Activated naive CD8-positive, alpha-beta T cell treated with anti-CD3 and anti-CD28 coated beads, Interleukin-2, amount 50 U/mL, for 24 hours (primary cell): ENCODE results near the gene ZBTB33.

ENCODE experiments used
- ATAC-seq: fragments of 150-1000 bp; cut with Tn5 transposase; one replicate; pipeline ENCODE4 v1.10.0; 2021
- DNase-seq: peaks from one replicate; pipeline ENCODE4 v3.0.0; 2021
- H3K27ac Mint-ChIP-seq: one replicate; pipeline ENCODE4 v1.8.0; 2021; ENCODE audit warnings: mild to moderate bottlenecking, mixed read lengths
- H3K27me3 Mint-ChIP-seq: one replicate; pipeline ENCODE4 v1.8.0; 2021; ENCODE audit warnings: mixed read lengths
- H3K36me3 Mint-ChIP-seq: one replicate; pipeline ENCODE4 v1.8.0; 2021; ENCODE audit warnings: low read depth, mixed read lengths
- H3K4me1 Mint-ChIP-seq: one replicate; pipeline ENCODE4 v1.8.0; 2021; ENCODE audit warnings: mixed read lengths
- H3K4me3 Mint-ChIP-seq: one replicate; pipeline ENCODE4 v1.8.0; 2021; ENCODE audit warnings: mild to moderate bottlenecking, moderate library complexity, mixed read lengths
- H3K9me3 Mint-ChIP-seq: one replicate; pipeline ENCODE4 v1.8.0; 2021; ENCODE audit warnings: mixed read lengths

The ZBTB33 gene

GRCh38 chrX:120244735-120245498 lies 5.7 kb upstream of the ZBTB33 start:
- Mint-ChIP-seq H3K4me1 (peaks cover 19% of the 10 kb centered on the region), H3K27me3 (no peaks in the 10 kb centered on the region), H3K27ac (peak overlapping the region; percentile 88), H3K9me3 (no peaks in the 10 kb centered on the region), H3K36me3 (no peaks in the 10 kb centered on the region), H3K4me3 (peak overlapping the region; percentile 95)
- DNase-seq (peak; percentile 55), ATAC-seq (peak; percentile 92)

DNA sequence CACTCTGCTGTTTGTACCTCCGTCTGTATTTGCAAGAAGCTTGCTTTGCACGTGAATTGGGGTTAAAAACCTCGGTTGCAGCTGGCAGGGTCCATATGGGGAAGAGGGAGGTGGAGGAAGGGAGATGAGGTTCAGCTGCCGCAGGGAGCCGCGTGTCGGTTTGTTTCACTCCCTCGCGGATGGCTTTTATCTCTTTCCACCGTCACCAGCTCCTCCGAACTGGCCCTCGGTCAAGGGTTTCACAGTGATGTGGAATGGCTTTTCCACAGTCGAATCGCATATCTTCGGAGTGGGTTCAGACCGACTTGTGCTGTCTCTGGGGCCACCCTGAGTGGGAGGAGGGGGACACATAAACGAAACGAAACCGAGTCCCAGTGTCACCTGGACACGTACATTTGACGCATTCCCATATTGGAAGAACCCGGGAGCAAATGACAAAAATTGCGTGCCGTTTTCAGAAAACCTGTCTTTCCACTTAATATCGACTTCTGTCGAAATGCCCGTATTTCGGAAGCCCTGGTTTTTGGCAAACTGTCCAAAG lies 929 bp downstream of the ZBTB33 start:
- H3K4me3 Mint-ChIP-seq: peak overlapping the region; percentile 89
- no peaks in the 10 kb centered on the region for H3K9me3 Mint-ChIP-seq
- peak; percentile 6 for ATAC-seq
- peaks cover 27% of the 10 kb centered on the region for H3K4me1 Mint-ChIP-seq
- peak; percentile 22 for DNase-seq
- no peaks in the 10 kb centered on the region for H3K27me3 Mint-ChIP-seq
- peak overlapping the region; percentile 89 for H3K27ac Mint-ChIP-seq
- peaks cover 21% of the 10 kb centered on the region for H3K36me3 Mint-ChIP-seq

- Mint-ChIP-seq H3K4me3 (no peak overlapping the region), H3K36me3 (peaks cover 26% of the 10 kb centered on the region), H3K27me3 (no peaks in the 10 kb centered on the region), H3K9me3 (no peaks in the 10 kb centered on the region), H3K4me1 (peaks cover 25% of the 10 kb centered on the region), H3K27ac (no peak overlapping the region)
- DNase-seq: no peak
- no peak for ATAC-seq
Measured at GRCh38 chrX:120253784-120254183, 3.2 kb downstream of the ZBTB33 start.

DNA sequence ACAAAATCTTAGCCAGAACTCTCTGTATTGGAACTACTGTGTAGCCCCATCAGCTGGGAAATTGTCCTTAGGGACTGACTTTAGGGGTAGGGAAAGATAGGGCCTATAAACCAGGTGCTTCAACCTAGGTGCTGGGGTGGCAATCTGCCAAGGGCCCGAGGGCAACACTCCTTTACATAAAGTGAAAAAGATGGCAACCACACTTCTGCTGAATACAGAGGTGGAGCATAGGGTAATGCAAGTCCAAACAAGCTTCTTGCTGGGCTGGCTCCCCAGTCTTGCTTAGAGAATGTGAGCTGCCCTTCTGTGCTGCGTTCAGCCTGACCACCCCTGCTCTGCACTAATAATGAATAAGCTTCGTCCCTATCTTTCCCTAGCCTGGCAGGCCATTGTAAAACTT lies 9.8 kb downstream of the ZBTB33 start:
- Mint-ChIP-seq H3K27me3 (no peaks in the 10 kb centered on the region), H3K36me3 (peaks cover 5% of the 10 kb centered on the region), H3K27ac (no peak overlapping the region), H3K9me3 (no peaks in the 10 kb centered on the region), H3K4me3 (no peak overlapping the region), H3K4me1 (peaks cover 9% of the 10 kb centered on the region)
- DNase-seq: no peak
- no peak for ATAC-seq

- no peaks in the 10 kb centered on the region for H3K36me3 Mint-ChIP-seq
- DNase-seq (no peak), ATAC-seq (no peak)
- H3K27ac Mint-ChIP-seq: no peak overlapping the region
- H3K9me3 Mint-ChIP-seq: no peaks in the 10 kb centered on the region
- H3K27me3 Mint-ChIP-seq: no peaks in the 10 kb centered on the region
- H3K4me1 Mint-ChIP-seq: no peaks in the 10 kb centered on the region
- H3K4me3 Mint-ChIP-seq: no peak overlapping the region
Measured at GRCh38 chrX:120262859-120263708, 12.5 kb downstream of the ZBTB33 start.

DNA sequence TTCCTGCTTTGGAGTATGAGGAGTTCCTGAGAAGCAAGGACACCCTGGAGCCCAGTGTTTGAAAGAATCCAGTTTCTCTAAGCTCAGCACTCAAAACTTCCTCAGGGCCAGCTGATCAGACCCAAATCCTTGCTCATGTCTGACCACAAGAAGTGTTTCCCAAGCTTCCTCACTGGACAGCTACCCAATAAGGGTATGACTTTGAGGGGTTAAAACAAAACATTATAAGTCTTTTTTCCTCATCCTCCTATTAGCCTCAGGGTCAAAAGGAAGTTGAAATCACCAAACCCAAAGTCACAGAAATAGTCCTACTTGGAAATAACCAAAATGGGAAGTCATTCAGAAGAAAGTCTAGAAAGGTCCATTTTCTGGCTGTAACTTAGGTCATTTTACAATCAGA lies 13.7 kb downstream of the ZBTB33 start:
- Mint-ChIP-seq H3K27ac (no peak overlapping the region), H3K4me1 (peaks cover 2% of the 10 kb centered on the region), H3K27me3 (no peaks in the 10 kb centered on the region), H3K36me3 (no peaks in the 10 kb centered on the region), H3K4me3 (no peak overlapping the region), H3K9me3 (no peaks in the 10 kb centered on the region)
- DNase-seq (no peak), ATAC-seq (no peak)

DNA sequence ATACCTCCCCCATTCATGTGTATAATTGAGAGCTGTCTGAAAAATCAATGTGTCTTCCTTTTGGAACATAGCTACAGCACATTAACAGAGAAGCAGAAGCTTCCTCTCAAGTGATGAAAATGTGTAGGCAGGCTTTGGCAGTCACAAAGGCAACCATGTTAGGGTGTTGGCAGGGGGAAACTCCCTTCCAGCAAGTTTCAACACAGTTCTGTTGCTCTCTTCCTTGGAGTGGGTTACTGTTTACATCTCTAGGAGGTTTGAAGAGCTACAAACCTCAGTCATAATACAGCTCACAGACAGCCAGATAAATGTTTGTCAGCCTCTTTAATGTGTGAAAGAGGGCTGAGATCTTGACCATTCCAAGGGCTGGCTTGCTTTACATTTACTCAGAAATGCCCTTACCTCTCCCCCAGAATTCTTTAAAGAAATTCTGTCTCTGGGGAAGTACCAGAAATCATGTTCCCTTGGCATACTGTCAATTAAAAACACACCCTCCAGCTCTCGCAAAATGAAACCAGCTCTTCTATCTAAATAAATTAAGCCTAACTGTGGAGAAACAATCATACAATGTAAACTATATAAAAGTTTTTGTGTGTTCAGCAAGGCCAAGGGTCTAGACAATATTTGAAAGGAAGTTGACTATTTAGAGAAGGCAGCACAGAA lies 18.9 kb downstream of the ZBTB33 start:
- DNase-seq (no peak), ATAC-seq (peak; percentile 40)
- H3K27me3 Mint-ChIP-seq: no peaks in the 10 kb centered on the region
- peak overlapping the region; percentile 56 for H3K27ac Mint-ChIP-seq
- peaks cover 7% of the 10 kb centered on the region for H3K4me1 Mint-ChIP-seq
- no peak overlapping the region for H3K4me3 Mint-ChIP-seq
- H3K36me3 Mint-ChIP-seq: no peaks in the 10 kb centered on the region
- no peaks in the 10 kb centered on the region for H3K9me3 Mint-ChIP-seq

- Mint-ChIP-seq H3K4me1 (peaks cover 7% of the 10 kb centered on the region), H3K36me3 (no peaks in the 10 kb centered on the region), H3K27ac (no peak overlapping the region), H3K27me3 (no peaks in the 10 kb centered on the region), H3K9me3 (no peaks in the 10 kb centered on the region), H3K4me3 (no peak overlapping the region)
- DNase-seq (no peak), ATAC-seq (no peak)
Measured at GRCh38 chrX:120270567-120270966, 20.0 kb downstream of the ZBTB33 start.

GRCh38 chrX:120271218-120271617 lies 20.6 kb downstream of the ZBTB33 start:
- ATAC-seq: no peak
- no peaks in the 10 kb centered on the region for H3K36me3 Mint-ChIP-seq
- H3K4me3 Mint-ChIP-seq: no peak overlapping the region
- DNase-seq: no peak
- H3K27ac Mint-ChIP-seq: no peak overlapping the region
- no peaks in the 10 kb centered on the region for H3K9me3 Mint-ChIP-seq
- H3K4me1 Mint-ChIP-seq: peaks cover 7% of the 10 kb centered on the region
- H3K27me3 Mint-ChIP-seq: no peaks in the 10 kb centered on the region

DNA sequence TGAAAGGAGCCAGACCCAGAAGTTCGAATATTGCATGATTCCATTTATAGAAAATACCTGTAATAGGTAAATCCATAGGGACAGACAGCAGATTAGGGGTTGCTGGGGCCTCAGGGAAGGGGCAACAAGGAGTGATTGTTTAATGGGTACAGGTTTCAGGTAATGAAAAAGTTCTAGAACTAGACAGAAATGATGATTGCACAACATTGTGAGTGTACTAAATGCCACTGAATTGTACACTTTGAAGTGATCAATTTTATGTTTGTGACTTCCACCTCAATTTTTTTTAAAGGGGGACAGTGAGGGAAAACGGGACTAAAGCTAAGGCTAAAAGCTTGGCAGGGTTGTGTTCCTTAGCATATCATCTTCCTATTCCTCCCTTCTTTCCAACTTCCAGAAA lies 23.5 kb downstream of the ZBTB33 start:
- H3K9me3 Mint-ChIP-seq: no peaks in the 10 kb centered on the region
- DNase-seq: no peak
- no peaks in the 10 kb centered on the region for H3K36me3 Mint-ChIP-seq
- H3K4me1 Mint-ChIP-seq: peaks cover 7% of the 10 kb centered on the region
- no peak overlapping the region for H3K27ac Mint-ChIP-seq
- H3K27me3 Mint-ChIP-seq: no peaks in the 10 kb centered on the region
- H3K4me3 Mint-ChIP-seq: no peak overlapping the region
- no peak for ATAC-seq

GRCh38 chrX:120274958-120275357 lies 24.3 kb downstream of the ZBTB33 start:
- no peak overlapping the region for H3K4me3 Mint-ChIP-seq
- no peak for ATAC-seq
- DNase-seq: no peak
- no peaks in the 10 kb centered on the region for H3K4me1 Mint-ChIP-seq
- H3K36me3 Mint-ChIP-seq: no peaks in the 10 kb centered on the region
- no peaks in the 10 kb centered on the region for H3K9me3 Mint-ChIP-seq
- H3K27ac Mint-ChIP-seq: no peak overlapping the region
- no peaks in the 10 kb centered on the region for H3K27me3 Mint-ChIP-seq

DNA sequence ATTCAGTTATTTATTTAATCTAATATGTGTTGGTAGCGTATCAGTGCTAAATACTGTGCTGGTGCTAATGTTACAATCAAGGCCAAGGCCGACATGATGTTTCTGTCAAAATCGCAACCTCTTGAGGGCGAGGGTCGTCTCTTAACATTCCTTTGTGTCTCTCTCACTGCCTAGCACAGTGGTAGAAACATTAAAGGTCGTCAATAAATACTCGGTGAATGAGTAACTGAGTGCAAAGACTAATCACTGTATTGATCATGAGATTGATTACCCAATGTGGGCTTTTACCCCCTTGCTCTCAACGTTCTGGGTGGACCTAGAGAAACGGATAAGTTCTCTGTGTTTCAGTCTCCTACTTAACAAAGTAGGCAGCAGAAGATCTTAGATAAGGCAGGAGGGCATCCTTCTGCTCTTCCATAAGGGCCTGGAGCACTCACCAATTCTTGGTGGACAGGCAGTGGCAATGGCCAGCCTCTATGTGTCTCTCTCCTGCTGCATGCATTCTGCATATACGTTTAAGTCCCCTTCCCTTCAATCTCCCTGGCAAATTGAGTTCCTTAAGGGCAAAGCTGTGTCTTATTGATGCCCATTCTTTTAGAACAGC lies 30.5 kb downstream of the ZBTB33 start:
- no peak for ATAC-seq
- Mint-ChIP-seq H3K27me3 (no peaks in the 10 kb centered on the region), H3K4me3 (no peak overlapping the region), H3K4me1 (no peaks in the 10 kb centered on the region), H3K36me3 (no peaks in the 10 kb centered on the region), H3K9me3 (no peaks in the 10 kb centered on the region), H3K27ac (no peak overlapping the region)
- DNase-seq: no peak

- no peaks in the 10 kb centered on the region for H3K27me3 Mint-ChIP-seq
- H3K4me1 Mint-ChIP-seq: no peaks in the 10 kb centered on the region
- no peak for ATAC-seq
- no peak overlapping the region for H3K27ac Mint-ChIP-seq
- no peak for DNase-seq
- no peaks in the 10 kb centered on the region for H3K9me3 Mint-ChIP-seq
- no peak overlapping the region for H3K4me3 Mint-ChIP-seq
- no peaks in the 10 kb centered on the region for H3K36me3 Mint-ChIP-seq
Measured at GRCh38 chrX:120281761-120282160, 31.1 kb downstream of the ZBTB33 start.

GRCh38 chrX:120282697-120283096 lies 32.1 kb downstream of the ZBTB33 start:
- no peak for DNase-seq
- Mint-ChIP-seq H3K4me1 (peaks cover 2% of the 10 kb centered on the region), H3K4me3 (no peak overlapping the region), H3K36me3 (no peaks in the 10 kb centered on the region), H3K9me3 (no peaks in the 10 kb centered on the region), H3K27ac (no peak overlapping the region), H3K27me3 (no peaks in the 10 kb centered on the region)
- ATAC-seq: no peak
